ENCODE data around the gene GRB7.

The GRB7 gene

GRCh38 chr17:39772987-39773934 lies 35.5 kb downstream of the GRB7 start:
- DNase-seq (ENCODE audit: low spot score): no peak

GRCh38 chr17:39774047-39774446 lies 36.3 kb downstream of the GRB7 start:
- no peak for DNase-seq (ENCODE audit: low spot score)

GRCh38 chr17:39775031-39775430 lies 37.3 kb downstream of the GRB7 start:
- no peak for DNase-seq (ENCODE audit: low spot score)

- no peak for DNase-seq (ENCODE audit: low spot score)
Measured at GRCh38 chr17:39776252-39776651, 38.5 kb downstream of the GRB7 start.

GRCh38 chr17:39777534-39778365 lies 40.0 kb downstream of the GRB7 start:
- DNase-seq (ENCODE audit: low spot score): no peak

GRCh38 chr17:39781031-39781860 lies 43.5 kb downstream of the GRB7 start:
- no peak for DNase-seq (ENCODE audit: low spot score)

- DNase-seq (ENCODE audit: low spot score): no peak
Measured at GRCh38 chr17:39781861-39782213, 44.1 kb downstream of the GRB7 start.

GRCh38 chr17:39782481-39782880 lies 44.7 kb downstream of the GRB7 start:
- no peak for DNase-seq (ENCODE audit: low spot score)

- no peak for DNase-seq (ENCODE audit: low spot score)
Measured at GRCh38 chr17:39782980-39783379, 45.2 kb downstream of the GRB7 start.

GRCh38 chr17:39787041-39787440 lies 49.3 kb downstream of the GRB7 start:
- DNase-seq (ENCODE audit: low spot score): no peak

- DNase-seq (ENCODE audit: low spot score): no peak
Measured at GRCh38 chr17:39787743-39788484, 50.2 kb downstream of the GRB7 start.

GRCh38 chr17:39791111-39791992 lies 53.6 kb downstream of the GRB7 start:
- DNase-seq (ENCODE audit: low spot score): no peak

GRCh38 chr17:39792526-39793221 lies 54.9 kb downstream of the GRB7 start:
- DNase-seq (ENCODE audit: low spot score): no peak

GRCh38 chr17:39793301-39793872 lies 55.6 kb downstream of the GRB7 start:
- DNase-seq (ENCODE audit: low spot score): no peak

GRCh38 chr17:39794249-39794970 lies 56.7 kb downstream of the GRB7 start:
- DNase-seq (ENCODE audit: low spot score): no peak
